A673 (cell line): ENCODE results near the gene RAB3C. TPM values are rescaled to one million over a fixed set of nuclear protein-coding genes. Genes with fewer than 3 reads are reported as not detected.

Source experiments
- BruUV-seq: library from RNA; stranded (reverse); fragments of 400-500 nt; replicated peaks from 2 replicates; lab custom pipeline; 2021; lab: Mats Ljungman, UMichigan
- CTCF ChIA-PET: fragments of 300-600 bp; sonication (Branson Sonifier 250); formaldehyde crosslinking; loops from one replicate; lab custom pipeline; 2022; ENCODE audit warnings: antibody characterized with exemption; lab: Charles Lee
- POLR2A ChIA-PET: fragments of 300-600 bp; sonication (Branson Sonifier 250); formaldehyde crosslinking; loops from one replicate; lab custom pipeline; 2022; ENCODE audit warnings: antibody characterized with exemption; ENCODE audit not compliant: low non-redundant PET; lab: Charles Lee
- DNase-seq: peaks from one replicate; pipeline ENCODE4 v3.0.0-alpha.2; 2015; ENCODE audit warnings: low spot score
- H3K27ac ChIP-seq: fragments of 200-600 bp; sonication (generic); 2 replicates; pipeline ENCODE4 v1.5.1; 2016; ENCODE audit warnings: mixed run types, low read depth, mild to moderate bottlenecking, mixed read lengths, antibody characterized with exemption, low read length; ENCODE audit not compliant: poor library complexity, severe bottlenecking
- H3K27me3 ChIP-seq: fragments of 200-600 bp; sonication (generic); replicated peaks from 2 replicates; pipeline ENCODE4 v1.6.1; 2017; ENCODE audit warnings: mixed run types, low read depth, mild to moderate bottlenecking, mixed read lengths, antibody characterized with exemption, low read length; ENCODE audit not compliant: insufficient read depth, poor library complexity
- H3K36me3 ChIP-seq: fragments of 200-600 bp; sonication (generic); 2 replicates; pipeline ENCODE4 v1.6.1; 2016; ENCODE audit warnings: mixed run types, mild to moderate bottlenecking, mixed read lengths, antibody characterized with exemption, low read length; ENCODE audit not compliant: insufficient read depth, poor library complexity, severe bottlenecking
- H3K4me1 ChIP-seq: fragments of 200-600 bp; sonication (generic); 2 replicates; pipeline ENCODE4 v1.6.1; 2017; ENCODE audit warnings: mixed run types, mild to moderate bottlenecking, mixed read lengths, antibody characterized with exemption, low read length; ENCODE audit not compliant: insufficient read depth, poor library complexity, severe bottlenecking
- H3K4me3 ChIP-seq: fragments of 200-600 bp; sonication (generic); 2 replicates; pipeline ENCODE4 v1.5.1; 2016; ENCODE audit warnings: low read depth, mixed run types, mild to moderate bottlenecking, mixed read lengths, low read length; ENCODE audit not compliant: poor library complexity, severe bottlenecking
- H3K9me3 ChIP-seq: fragments of 200-600 bp; sonication (generic); 2 replicates; pipeline ENCODE4 v1.6.1; 2016; ENCODE audit warnings: mixed run types, low read depth, mild to moderate bottlenecking, mixed read lengths, antibody characterized with exemption, low read length; ENCODE audit not compliant: poor library complexity, severe bottlenecking
- CTCF ChIP-seq: fragments of 300-800, 200-600 bp; sonication (generic); conservative IDR thresholded peaks from 2 replicates; pipeline ENCODE4 v1.5.1; 2017; ENCODE audit warnings: low read depth, mild to moderate bottlenecking, antibody characterized with exemption, low read length, moderate library complexity, mixed read lengths
- EZH2 ChIP-seq: fragments of 200-600 bp; sonication (generic); IDR thresholded peaks from 2 replicates; pipeline ENCODE4 v1.6.1; 2017; ENCODE audit warnings: borderline replicate concordance, low read depth, mild to moderate bottlenecking, mixed read lengths, antibody characterized with exemption, low read length; ENCODE audit not compliant: poor library complexity, severe bottlenecking
- intact Hi-C: fragments of 100-400 bp; cut with micrococcal nuclease; formaldehyde crosslinking; loops from one replicate; pipeline ENCODE4 v1.10.0; 2022; ENCODE audit not compliant: unreplicated experiment
- total RNA-seq: library from RNA; stranded (reverse); gene quantifications from 2 replicates; pipeline ENCODE4 v1.2.3, GENCODE V29; 2021

Gene RAB3C
- total RNA-seq, 1 experiment from 2014 or later, result 0.64 TPM

GRCh38 chr5:58875599-58875998, 292.7 kb downstream of the RAB3C start:
- TF ChIP-seq CTCF, result no peak
- TF ChIP-seq EZH2, result no peak

DNA sequence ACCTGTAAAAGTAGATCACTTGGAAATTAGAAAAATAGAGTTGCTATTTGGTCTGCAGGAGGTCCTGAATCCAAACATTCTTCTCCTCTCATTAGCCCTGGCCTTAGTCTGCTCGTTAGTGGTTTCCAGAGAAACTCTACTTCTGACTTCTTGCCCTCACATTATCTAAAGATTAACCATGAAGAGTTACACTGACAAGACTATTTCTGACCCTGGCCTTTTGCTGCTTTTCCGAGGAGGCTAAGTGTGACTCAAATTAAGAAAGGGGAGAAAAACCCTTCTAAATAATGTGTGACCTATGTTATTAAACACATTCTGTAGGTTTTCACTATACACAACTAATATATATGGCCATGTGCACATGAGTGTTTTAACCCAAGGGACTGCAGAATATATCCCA, 302.4 kb downstream of the RAB3C start:
- no peak for DNase-seq
- Histone ChIP-seq H3K27me3 (no peaks in the 10 kb centered on the region), H3K4me3 (no peak overlapping the region), H3K4me1 (no peaks in the 10 kb centered on the region), H3K9me3 (peaks cover 7% of the 10 kb centered on the region), H3K36me3 (no peaks in the 10 kb centered on the region), H3K27ac (no peak overlapping the region)
- TF ChIP-seq EZH2, result no peak
- TF ChIP-seq CTCF, result no peak
- CTCF ChIA-PET, result no interaction called here
- BruUV-seq, result no TSS peak
- intact Hi-C loops, result loop anchor here (5.0 kb wide), 1 partner anchor 497 kb away; no protein-coding TSS in a partner anchor
- POLR2A ChIA-PET, result no interaction called here

More at GRCh38 chr5:58875599-58875998, 292.7 kb downstream of the RAB3C start:
- BruUV-seq, result no TSS peak
- Histone ChIP-seq H3K36me3 (no peaks in the 10 kb centered on the region), H3K27me3 (peaks cover 9% of the 10 kb centered on the region), H3K4me1 (no peaks in the 10 kb centered on the region), H3K4me3 (no peak overlapping the region), H3K27ac (no peak overlapping the region), H3K9me3 (no peaks in the 10 kb centered on the region)
- CTCF ChIA-PET, result no interaction called here
- no peak for DNase-seq
- intact Hi-C loops, result no loop called here
- POLR2A ChIA-PET, result no interaction called here

- peak; percentile 70 for DNase-seq
- no TSS peak for BruUV-seq
- intact Hi-C loops, result loop anchor here (5.0 kb wide), 1 partner anchor 496 kb away; no protein-coding TSS in a partner anchor
Observed at GRCh38 chr5:58886315-58887207, 303.7 kb downstream of the RAB3C start.

More at GRCh38 chr5:58886315-58887207, 303.7 kb downstream of the RAB3C start:
- ChIA-PET CTCF (interaction anchor here (0.8 to 1.0 kb wide), 4 partner anchors 9 to 288 kb away, joined by 3 to 6 read pairs (median 3); no protein-coding TSS in a partner anchor), POLR2A (no interaction called here)
- no peak overlapping the region for H3K27ac ChIP-seq
- H3K9me3 ChIP-seq, result peaks cover 7% of the 10 kb centered on the region
- no peaks in the 10 kb centered on the region for H3K4me1 ChIP-seq
- no peak overlapping the region for H3K4me3 ChIP-seq
- H3K27me3 ChIP-seq, result no peaks in the 10 kb centered on the region
- H3K36me3 ChIP-seq, result no peaks in the 10 kb centered on the region
- TF ChIP-seq CTCF, result peak; percentile 96
- TF ChIP-seq EZH2, result no peak
